Activated naive CD4-positive, alpha-beta T cell treated with anti-CD3 and anti-CD28 coated beads for 36 hours (primary cell): ENCODE measurements around the gene PMM2. TPM values are rescaled to one million over a fixed set of nuclear protein-coding genes. Genes with fewer than 3 reads are reported as not detected.

Source experiments
- CTCF ChIA-PET: fragments of 350-600 bp; sonication (Branson Sonifier 250); formaldehyde crosslinking; loops from one replicate; lab custom pipeline; 2021; ENCODE audit warnings: antibody characterized with exemption; lab: Charles Lee
- DNase-seq: peaks from one replicate; pipeline ENCODE4 v3.0.0-alpha.2; 2020
- H3K27ac Mint-ChIP-seq: one replicate; pipeline ENCODE4 v1.8.0; 2021; ENCODE audit warnings: mild to moderate bottlenecking, mixed read lengths
- H3K27me3 Mint-ChIP-seq: one replicate; pipeline ENCODE4 v1.8.0; 2021; ENCODE audit warnings: low read depth, mixed read lengths
- H3K36me3 Mint-ChIP-seq: one replicate; pipeline ENCODE4 v1.8.0; 2021; ENCODE audit warnings: low read depth, mixed read lengths
- H3K4me1 Mint-ChIP-seq: one replicate; pipeline ENCODE4 v1.8.0; 2021; ENCODE audit warnings: low read depth, mixed read lengths
- H3K4me3 Mint-ChIP-seq: one replicate; pipeline ENCODE4 v1.8.0; 2021; ENCODE audit warnings: mild to moderate bottlenecking, moderate library complexity, mixed read lengths
- H3K9me3 Mint-ChIP-seq: one replicate; pipeline ENCODE4 v1.8.0; 2021; ENCODE audit warnings: mixed read lengths
- intact Hi-C: fragments of 100-400 bp; cut with micrococcal nuclease; formaldehyde crosslinking; loops from one replicate; pipeline ENCODE4 v1.15.1; 2023
- total RNA-seq, 2 experiments: library from RNA; stranded (reverse); gene quantifications; one replicate each; pipeline ENCODE4 v1.2.3, GENCODE V29; 2021

Gene PMM2
- total RNA-seq, 2 experiments from 2014 or later, result 20.1 to 20.8 TPM

DNA sequence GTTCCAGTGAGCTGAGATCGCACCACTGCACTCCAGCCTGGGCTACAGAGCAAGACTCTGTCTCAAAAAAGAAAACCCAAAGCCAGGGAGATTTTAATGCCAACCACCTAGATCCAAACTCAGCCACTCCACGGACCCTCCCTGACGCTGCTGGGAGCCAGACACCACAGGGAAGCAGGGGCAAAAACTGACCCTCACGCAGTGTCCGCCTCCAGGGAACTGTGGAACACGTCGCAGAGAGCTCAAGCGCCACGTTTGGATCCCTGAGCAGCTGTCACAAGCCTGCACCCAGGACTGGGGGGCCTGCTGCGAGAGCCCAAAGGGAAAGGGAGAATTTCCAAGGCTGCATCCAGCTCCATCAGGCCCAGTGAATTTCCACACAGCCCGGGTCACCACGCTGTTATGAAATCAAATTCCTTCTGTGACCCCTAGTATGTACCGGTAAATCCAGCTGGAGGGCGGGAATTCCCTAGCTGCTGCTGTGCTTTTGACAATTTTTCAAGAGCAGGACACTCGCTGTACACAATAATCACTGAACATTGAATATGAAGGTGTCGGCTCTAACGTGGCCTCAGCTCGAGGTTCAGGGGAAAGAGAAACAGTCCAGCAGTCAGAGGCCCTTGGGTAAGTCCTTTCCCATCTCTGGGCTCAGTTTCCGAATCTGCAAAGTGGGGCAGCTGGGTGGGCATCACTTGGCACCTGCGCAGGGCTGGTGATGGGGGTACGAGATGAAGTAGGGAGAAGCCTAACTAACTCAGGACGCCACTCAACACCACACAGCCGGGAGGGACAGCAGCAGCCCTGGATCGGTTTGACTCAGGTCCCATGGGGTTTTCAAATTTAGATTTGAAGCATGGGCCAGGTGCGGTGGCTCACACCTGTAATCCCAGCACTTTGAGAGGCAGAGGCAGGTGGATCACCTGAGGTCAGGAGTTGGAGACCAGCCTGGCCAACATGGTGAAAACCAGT, 62.6 kb downstream of the PMM2 start:
- H3K27ac Mint-ChIP-seq, result no peak overlapping the region
- DNase-seq, result no peak

DNA sequence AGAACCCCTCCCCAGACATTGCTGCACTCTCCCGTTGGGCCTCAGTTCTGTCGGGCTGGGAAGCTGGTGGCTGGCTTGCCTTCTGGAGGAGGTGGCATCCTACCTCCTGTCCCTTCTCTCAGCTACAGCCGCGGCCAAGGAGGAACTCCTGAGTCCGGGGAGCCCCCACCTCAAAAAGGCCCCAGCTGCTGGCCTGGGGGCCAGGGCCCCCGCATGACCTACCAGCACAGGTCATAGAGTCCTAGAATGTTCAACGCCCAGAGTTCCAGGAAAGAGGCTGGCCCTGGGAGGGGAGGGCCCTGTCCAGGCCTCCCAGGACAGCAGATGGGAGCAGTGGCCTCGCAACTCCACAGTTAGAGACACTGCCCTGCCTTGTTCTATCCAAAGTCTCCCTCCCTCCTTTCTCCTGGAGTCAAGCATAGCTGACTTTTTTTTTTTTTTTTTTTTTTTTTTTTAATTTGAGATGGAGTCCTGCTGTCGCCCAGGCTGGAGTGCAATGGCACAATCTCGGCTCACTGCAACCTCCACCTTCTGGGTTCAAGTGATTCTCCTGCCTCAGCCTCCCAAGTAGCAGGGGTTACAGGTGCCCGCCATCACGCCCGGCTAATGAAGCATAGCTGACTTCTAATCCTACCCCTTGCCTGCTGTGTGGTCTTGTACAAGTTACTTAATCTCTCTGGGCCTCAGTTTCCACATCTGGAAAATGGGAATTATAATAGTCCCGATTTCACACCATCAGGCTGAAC, 64.1 kb downstream of the PMM2 start:
- Mint-ChIP-seq H3K36me3 (peaks cover 13% of the 10 kb centered on the region), H3K9me3 (no peaks in the 10 kb centered on the region), H3K4me3 (no peak overlapping the region), H3K27ac (no peak overlapping the region), H3K27me3 (no peaks in the 10 kb centered on the region), H3K4me1 (peaks cover 22% of the 10 kb centered on the region)
- intact Hi-C loops, result no loop called here
- CTCF ChIA-PET, result interaction anchor here (1.2 kb wide), 1 partner anchor 20 kb away, joined by 4 read pairs; the partner anchor contains the start of gene LITAFD
- no peak for DNase-seq

More for the DNA sequence above, 62.6 kb downstream of the PMM2 start:
- intact Hi-C loops, result no loop called here
- Mint-ChIP-seq H3K36me3 (peaks cover 20% of the 10 kb centered on the region), H3K4me3 (no peak overlapping the region), H3K27me3 (no peaks in the 10 kb centered on the region), H3K4me1 (peaks cover 14% of the 10 kb centered on the region), H3K9me3 (no peaks in the 10 kb centered on the region)
- CTCF ChIA-PET, result interaction anchor here (1.0 kb wide), 2 partner anchors 19 to 20 kb away, joined by 3 read pairs; no protein-coding TSS in a partner anchor

DNA sequence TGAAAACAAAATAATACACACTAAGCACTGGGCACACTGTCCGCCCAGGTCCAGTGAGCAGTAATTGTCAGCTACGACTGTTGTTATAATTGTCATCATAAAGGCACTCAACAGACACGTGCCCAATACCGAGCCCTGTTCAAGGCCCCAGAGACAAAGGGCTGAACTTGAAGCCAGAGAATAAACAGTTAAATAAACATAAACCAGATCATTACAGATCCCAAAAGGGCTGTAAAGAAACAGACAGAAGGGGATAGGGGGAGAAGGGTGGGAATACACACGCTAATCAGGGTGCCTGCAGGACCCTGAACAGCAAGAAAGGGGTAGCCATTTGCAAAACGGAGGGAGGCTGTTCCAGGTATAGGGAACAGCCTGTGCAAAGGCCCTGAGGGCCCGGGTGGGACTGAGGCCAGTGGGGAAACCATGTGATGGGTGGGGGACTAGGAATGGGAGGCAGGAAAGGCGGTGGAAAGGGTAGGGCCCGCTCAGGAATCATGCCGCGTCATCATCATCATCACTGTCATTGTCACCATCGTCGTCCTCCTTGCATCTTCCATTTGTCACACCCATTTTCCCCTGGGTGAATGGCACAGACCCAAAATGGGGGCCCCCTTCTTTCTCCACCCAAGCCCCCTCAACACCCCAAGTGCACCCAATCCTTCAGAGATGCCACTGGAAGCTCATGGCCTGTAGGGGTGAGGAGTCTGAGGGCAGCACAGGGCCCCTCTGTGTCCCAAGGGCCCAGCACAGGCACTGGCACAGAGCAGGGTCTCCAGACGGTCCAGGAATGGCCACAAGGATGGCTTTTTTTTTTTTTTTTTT, 64.9 kb downstream of the PMM2 start:
- Mint-ChIP-seq H3K4me1 (peaks cover 26% of the 10 kb centered on the region), H3K27ac (no peak overlapping the region)
- intact Hi-C loops, result no loop called here

DNA sequence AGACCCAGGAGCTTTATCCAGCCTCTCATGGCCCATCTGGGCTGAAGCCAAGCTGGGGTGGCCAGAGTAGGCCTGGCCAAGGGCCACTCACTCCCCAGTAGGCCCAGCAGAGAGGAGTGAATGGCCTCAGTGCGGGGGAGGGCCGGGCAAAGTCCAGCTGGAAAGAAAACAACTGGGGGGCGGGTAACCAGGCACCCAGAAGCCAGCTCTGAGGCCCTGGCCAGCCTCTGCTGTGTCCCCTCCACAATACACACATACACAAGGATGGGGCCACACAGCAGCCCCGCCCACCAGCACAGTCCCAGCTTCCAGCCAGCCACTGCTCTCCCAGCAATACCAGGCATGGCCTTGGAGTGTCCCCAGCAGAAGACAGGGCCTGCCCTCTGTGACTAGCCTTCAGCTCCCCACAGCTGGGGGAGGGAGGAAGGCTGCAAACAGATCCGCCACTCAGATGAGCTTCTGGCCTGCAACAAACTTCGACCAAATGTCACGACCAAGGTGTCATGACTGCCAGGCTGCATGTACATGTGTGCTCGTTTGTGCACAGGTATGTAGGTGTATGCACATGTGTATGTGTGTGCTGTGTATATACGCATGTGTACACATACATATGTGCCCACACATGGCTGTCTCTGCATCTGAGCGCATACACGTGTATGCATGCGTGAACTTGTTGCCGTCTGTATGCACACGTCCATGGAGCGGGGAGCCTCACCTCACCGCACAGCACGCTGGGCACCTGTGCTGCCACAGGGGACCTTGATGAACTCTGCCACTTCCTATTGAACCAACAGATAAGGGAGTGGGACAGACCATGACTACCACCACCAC, 66.2 kb downstream of the PMM2 start:
- no peak overlapping the region for H3K27ac Mint-ChIP-seq

More for the DNA sequence above, 64.9 kb downstream of the PMM2 start:
- CTCF ChIA-PET, result interaction anchor here (1.2 to 2.8 kb wide), 2 partner anchors 11 to 19 kb away, joined by 4 to 17 read pairs; partner anchors contain the start of gene LITAFD
- Mint-ChIP-seq H3K4me3 (no peak overlapping the region), H3K27me3 (no peaks in the 10 kb centered on the region), H3K9me3 (no peaks in the 10 kb centered on the region), H3K36me3 (peaks cover 16% of the 10 kb centered on the region)
- no peak for DNase-seq

DNA sequence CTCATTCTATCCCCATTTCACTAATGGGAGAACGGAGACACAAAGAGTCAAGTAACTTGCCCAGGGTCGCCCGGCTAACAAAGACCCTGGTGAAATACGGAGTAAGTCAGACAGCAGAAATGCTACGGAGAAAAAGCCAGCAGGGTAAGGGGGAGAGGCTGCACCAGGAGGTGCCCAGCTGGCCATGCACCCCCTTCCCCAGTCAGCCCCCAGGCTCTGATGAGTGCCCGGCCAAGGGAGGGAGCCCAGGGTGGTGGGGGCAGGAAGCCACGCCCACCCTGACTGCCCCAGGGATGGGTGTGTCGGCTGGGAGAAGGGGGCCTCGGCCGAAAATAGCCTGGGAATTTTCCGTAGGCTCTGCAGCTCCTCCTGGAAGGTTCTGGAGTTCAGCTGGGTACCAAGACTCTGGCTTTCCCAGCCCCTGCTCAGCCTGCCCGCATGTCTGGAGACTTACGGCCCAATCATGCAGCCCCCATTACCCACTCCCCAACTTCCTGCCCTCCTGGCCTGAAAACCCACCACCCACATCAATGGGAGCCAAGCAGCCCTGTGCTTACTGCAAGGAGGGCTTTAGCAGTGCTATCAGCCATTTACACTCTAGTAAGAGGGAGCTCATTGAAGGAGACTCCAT, 67.0 kb downstream of the PMM2 start:
- CTCF ChIA-PET, result interaction anchor here (1.4 to 2.8 kb wide), 2 partner anchors 9 to 15 kb away, joined by 5 to 17 read pairs; no protein-coding TSS in a partner anchor
- intact Hi-C loops, result loop anchor here (5.0 kb wide), 1 partner anchor 297 kb away; no protein-coding TSS in a partner anchor
- no peaks in the 10 kb centered on the region for H3K9me3 Mint-ChIP-seq
- peaks cover 28% of the 10 kb centered on the region for H3K4me1 Mint-ChIP-seq
- no peak for DNase-seq
- H3K27me3 Mint-ChIP-seq, result no peaks in the 10 kb centered on the region
- H3K4me3 Mint-ChIP-seq, result no peak overlapping the region
- no peak overlapping the region for H3K27ac Mint-ChIP-seq
- H3K36me3 Mint-ChIP-seq, result peaks cover 5% of the 10 kb centered on the region

More for the DNA sequence above, 66.2 kb downstream of the PMM2 start:
- Mint-ChIP-seq H3K27me3 (no peaks in the 10 kb centered on the region), H3K4me3 (no peak overlapping the region), H3K4me1 (peaks cover 24% of the 10 kb centered on the region), H3K9me3 (no peaks in the 10 kb centered on the region), H3K36me3 (peaks cover 8% of the 10 kb centered on the region)
- intact Hi-C loops, result no loop called here
- no peak for DNase-seq
- CTCF ChIA-PET, result interaction anchor here (0.5 to 2.8 kb wide), 5 partner anchors 10 to 275 kb away, joined by 3 to 17 read pairs (median 4); no protein-coding TSS in a partner anchor

DNA sequence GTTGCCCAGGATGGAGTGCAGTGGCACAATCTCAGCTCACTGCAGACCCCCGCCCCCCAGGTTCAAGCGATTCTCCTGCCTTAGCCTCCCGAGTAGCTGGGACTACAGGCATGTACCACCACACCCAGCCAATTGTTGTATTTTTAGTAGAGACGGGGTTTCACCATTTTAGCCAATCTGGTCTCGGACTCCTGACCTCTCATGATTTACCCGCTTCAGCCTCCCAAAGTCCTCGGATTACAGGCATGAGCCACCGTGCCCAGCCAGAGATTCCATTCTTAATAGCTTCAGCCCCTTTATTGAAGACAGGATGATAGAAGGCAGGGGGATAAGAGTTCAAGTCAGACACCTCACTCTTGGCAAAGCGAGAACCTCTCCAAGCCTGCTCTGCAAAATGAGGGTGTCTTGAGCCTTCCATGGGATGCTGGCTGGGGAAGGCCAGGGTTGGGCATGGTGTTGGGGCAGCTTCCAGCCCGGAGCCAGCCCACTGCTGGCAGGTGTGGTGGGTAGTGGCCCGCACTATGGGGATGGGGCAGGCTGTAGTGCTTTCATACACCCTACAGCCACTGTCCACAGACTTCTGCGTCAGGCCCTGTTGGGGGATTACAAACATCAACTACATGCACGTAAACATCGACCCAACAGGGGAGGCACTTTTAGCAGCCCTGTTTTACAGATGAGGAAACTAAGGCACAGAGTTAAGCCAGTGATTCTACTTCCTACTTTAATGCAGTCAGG, 67.7 kb downstream of the PMM2 start:
- Mint-ChIP-seq H3K4me3 (no peak overlapping the region), H3K27me3 (no peaks in the 10 kb centered on the region), H3K36me3 (peaks cover 5% of the 10 kb centered on the region), H3K27ac (no peak overlapping the region), H3K9me3 (no peaks in the 10 kb centered on the region), H3K4me1 (peaks cover 28% of the 10 kb centered on the region)
- intact Hi-C loops, result loop anchor here (5.0 kb wide), 1 partner anchor 298 kb away; no protein-coding TSS in a partner anchor
- CTCF ChIA-PET, result interaction anchor here (1.4 to 2.8 kb wide), 2 partner anchors 8 to 15 kb away, joined by 5 to 17 read pairs; no protein-coding TSS in a partner anchor
- DNase-seq, result no peak

DNA sequence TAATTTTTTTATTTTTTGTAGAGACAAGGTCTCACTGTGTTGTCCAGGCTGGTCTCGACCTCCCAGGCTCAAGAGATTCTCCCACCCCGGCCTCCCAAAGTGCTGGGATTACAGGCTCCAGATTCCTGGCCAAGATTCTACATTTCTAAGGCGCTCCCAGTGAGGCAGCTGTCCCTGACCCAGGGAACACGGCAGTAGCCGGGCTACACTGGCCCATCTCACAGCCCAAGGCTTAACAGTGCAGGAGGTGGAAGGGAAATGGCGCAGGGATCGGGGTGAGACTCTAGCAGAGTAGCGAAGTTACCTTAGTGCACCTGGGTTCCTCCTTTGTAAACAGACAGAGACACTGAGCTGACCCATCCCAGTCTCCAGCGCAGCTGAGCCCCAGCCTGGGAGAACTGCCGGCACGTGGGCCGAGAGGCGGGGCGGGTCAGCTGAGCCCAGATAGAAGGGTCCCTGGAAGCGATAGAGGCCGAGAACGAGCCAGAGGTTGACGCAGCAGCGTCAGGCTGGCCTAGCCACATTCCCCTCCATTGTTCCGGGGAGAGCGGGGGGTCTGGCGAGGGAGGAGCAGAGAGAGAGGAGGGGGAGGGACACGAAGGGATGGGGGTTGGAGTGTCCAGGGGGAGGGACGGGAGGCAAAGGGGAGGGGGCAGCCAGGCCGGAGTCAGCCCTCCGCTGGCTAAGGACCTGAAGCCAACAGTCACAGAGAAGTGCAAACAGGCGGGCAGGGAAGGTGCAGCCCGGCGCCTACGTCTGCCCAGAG, 68.7 kb downstream of the PMM2 start:
- peaks cover 36% of the 10 kb centered on the region for H3K4me1 Mint-ChIP-seq
- H3K36me3 Mint-ChIP-seq, result peaks cover 5% of the 10 kb centered on the region
- no peaks in the 10 kb centered on the region for H3K9me3 Mint-ChIP-seq
- intact Hi-C loops, result loop anchor here (5.0 kb wide), 1 partner anchor 299 kb away; no protein-coding TSS in a partner anchor
- H3K4me3 Mint-ChIP-seq, result peak overlapping the region; percentile 57
- no peak overlapping the region for H3K27ac Mint-ChIP-seq
- no peak for DNase-seq
- CTCF ChIA-PET, result no interaction called here
- H3K27me3 Mint-ChIP-seq, result no peaks in the 10 kb centered on the region

DNA sequence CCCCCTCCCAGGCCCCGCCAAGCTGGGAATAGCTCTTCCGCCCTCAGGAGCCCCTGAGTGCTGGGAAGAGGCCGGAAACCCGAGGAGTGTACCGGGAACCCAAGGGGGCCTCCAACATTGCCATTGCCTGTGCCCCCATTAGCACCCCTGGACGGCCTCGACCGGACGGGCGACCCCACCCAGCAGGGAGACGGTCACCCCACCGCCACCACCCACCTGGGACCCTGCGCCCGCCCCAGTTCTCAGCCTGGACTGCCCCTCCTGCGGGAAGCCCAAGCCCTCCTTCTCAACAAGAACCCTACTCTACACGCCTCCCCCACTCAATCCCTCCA, 69.2 kb downstream of the PMM2 start:
- CTCF ChIA-PET, result no interaction called here

DNA sequence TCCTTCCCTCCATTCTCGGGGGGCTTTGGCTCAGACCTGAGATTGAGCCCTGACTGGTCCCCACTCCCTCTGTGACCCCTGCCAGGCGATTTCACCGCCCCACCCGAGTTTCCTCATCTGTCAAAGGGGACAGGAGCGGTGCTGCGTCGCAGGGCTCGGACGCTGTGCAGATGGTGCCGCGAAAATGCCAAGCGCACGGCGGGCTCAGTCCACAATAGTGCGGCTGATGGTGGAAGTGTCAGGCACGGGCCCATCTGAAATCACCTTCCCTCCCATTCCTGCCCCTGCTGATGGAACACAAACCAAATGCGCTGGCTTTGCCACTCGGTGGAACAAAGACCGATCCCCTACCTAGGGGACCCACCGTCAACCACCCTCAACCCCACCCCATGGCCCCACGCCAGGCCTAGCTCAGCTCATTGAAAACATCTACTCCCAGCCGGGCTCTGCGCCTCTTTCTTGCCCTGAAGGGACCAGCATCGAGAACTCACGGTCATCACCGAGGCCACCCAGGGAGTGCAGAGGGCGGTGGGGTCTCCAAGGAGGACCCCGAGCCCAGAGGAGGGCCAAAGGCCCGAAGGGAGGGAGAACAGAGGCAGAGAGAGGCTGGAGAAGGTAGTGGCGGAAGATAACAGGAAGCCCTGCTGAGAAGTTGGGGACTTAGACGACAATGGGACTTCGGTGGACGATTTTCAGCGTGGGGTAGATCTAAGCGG, 69.7 kb downstream of the PMM2 start:
- DNase-seq, result peak; percentile 19
- H3K27ac Mint-ChIP-seq, result peak overlapping the region; percentile 83
- H3K9me3 Mint-ChIP-seq, result no peaks in the 10 kb centered on the region
- no peaks in the 10 kb centered on the region for H3K27me3 Mint-ChIP-seq
- peaks cover 5% of the 10 kb centered on the region for H3K36me3 Mint-ChIP-seq
- peaks cover 36% of the 10 kb centered on the region for H3K4me1 Mint-ChIP-seq
- CTCF ChIA-PET, result interaction anchor here (1.5 to 5.4 kb wide), 2 partner anchors 13 to 272 kb away, joined by 6 to 36 read pairs; partner anchors contain the start of gene LITAFD
- H3K4me3 Mint-ChIP-seq, result peak overlapping the region; percentile 89
- intact Hi-C loops, result loop anchor here (5.0 kb wide), 1 partner anchor 300 kb away; no protein-coding TSS in a partner anchor

More for the DNA sequence above, 69.2 kb downstream of the PMM2 start:
- peak overlapping the region; percentile 89 for H3K4me3 Mint-ChIP-seq
- no peak for DNase-seq
- no peaks in the 10 kb centered on the region for H3K9me3 Mint-ChIP-seq
- H3K27me3 Mint-ChIP-seq, result no peaks in the 10 kb centered on the region
- peaks cover 5% of the 10 kb centered on the region for H3K36me3 Mint-ChIP-seq
- H3K4me1 Mint-ChIP-seq, result peaks cover 36% of the 10 kb centered on the region
- peak overlapping the region; percentile 83 for H3K27ac Mint-ChIP-seq
- intact Hi-C loops, result loop anchor here (5.0 kb wide), 1 partner anchor 300 kb away; no protein-coding TSS in a partner anchor
